Activated T-cell treated with anti-CD3 and anti-CD28 coated beads for 1 hour (primary cell): Measurements from ENCODE around the gene ZC3H18.

Source experiments
- DNase-seq: peaks from one replicate; pipeline ENCODE4 v3.0.0-alpha.2; 2020; ENCODE audit warnings: low read depth

The ZC3H18 gene

DNA sequence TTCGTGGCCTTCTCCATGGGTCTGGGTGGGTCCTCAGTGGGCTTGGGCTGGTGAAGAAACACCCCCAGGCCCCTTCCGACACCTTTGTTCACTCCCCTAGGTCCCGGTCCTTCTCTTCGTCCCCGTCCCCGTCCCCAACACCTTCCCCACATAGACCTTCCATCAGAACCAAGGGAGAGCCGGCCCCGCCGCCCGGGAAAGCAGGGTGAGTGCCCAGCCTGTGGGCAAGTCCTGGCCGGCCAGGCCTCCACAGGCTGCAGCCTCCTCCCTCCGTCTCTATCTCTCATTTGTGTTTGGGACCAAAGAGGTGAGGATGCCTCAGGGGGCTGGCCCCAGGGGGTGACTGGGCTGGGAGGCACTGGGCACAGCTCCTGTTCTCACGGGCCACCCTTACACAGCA is 53.7 kb downstream of the ZC3H18 start:
- no peak for DNase-seq

GRCh38 chr16:88624481-88624880 is 54.3 kb downstream of the ZC3H18 start:
- DNase-seq: no peak

DNA sequence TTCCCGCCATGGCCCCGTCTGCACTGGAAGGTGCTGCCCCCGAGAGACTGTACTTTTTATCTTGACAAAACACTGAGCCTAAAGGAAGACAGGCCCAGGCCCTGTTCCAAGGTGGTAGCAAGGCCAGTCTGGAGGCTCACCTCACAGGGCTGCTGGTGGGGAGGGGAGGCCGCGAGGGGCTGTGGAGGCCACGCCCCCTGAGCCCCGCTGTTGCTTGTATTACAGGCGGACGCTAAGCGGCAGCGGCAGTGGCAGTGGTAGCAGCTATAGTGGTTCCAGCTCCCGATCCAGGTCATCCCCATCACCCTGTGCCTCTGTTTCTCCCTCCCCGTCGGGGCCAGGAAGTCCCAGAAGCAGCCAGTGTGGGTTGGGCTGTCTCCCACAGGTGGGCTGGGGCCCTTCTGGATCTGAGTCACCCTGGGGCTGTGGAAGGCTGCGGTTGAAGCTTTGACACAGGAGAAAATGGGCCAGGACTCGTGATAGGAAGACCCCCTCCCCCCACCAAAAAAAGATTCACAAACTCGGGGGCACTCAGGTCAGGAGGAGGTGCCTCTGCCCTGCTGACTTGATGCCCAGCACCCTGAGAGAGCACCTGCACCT is 54.9 kb downstream of the ZC3H18 start:
- DNase-seq: no peak

- no peak for DNase-seq
Observed at GRCh38 chr16:88626646-88627045, 56.4 kb downstream of the ZC3H18 start.

DNA sequence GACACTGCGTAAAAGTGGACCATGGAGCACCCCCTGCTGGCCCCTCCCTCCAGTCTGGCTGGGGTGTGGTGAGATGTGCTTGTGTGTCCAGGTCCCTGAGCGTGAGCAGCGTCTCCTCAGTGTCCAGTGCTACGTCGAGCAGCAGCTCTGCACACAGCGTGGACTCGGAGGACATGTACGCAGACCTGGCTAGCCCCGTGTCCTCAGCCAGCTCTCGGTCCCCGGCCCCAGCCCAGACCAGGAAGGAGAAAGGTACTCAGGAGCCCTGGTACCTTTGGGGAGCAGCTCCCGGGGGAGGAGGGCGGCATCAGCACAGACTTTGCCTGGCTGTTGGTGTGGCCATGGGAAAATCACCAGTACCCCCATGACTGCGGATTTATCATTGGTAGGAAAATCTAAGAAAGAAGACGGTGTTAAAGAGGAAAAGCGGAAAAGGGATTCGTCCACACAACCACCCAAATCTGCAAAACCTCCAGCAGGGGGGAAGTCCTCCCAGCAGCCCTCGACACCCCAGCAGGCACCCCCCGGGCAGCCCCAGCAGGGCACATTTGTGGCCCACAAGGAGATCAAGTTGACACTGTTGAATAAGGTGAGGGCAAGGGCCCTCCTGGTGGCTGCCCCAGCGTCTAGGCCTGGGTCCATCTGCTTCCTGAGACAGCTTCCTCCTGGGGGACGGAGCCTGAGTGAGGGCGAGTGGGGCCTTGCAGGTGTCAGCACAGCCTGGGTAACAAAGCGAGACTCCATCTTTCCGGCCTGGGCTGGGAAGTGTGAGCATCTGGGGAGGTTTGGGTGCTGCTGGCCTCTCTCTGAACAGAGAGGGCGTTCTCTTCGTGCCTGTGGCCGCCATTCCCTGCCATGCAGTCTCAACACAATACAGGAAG is 57.6 kb downstream of the ZC3H18 start:
- no peak for DNase-seq

DNA sequence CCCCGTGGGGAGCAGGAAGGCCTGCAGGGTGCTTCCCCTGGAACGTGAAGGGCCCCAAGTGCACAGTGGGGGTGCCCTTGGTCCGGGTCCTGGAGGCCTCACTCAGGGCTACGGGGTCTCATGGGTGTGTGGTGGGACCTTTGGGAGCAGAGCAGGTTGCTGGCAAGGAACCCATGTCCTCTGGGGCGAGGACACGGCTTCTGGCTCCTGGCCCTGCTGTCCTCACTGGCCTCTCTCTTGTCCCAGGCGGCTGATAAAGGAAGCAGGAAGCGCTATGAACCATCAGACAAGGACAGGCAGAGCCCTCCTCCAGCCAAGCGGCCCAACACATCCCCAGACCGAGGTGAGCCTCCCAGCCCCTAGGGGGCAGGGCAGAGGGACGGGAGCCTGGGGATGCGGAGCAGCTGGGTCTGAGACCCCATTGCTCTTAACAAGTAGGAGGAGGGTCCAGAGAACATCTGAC is 58.3 kb downstream of the ZC3H18 start:
- DNase-seq: no peak

- DNase-seq: no peak
Observed at GRCh38 chr16:88629835-88630234, 59.6 kb downstream of the ZC3H18 start.

GRCh38 chr16:88630433-88630832 is 60.2 kb downstream of the ZC3H18 start:
- no peak for DNase-seq

GRCh38 chr16:88630941-88631340 is 60.7 kb downstream of the ZC3H18 start:
- no peak for DNase-seq

DNA sequence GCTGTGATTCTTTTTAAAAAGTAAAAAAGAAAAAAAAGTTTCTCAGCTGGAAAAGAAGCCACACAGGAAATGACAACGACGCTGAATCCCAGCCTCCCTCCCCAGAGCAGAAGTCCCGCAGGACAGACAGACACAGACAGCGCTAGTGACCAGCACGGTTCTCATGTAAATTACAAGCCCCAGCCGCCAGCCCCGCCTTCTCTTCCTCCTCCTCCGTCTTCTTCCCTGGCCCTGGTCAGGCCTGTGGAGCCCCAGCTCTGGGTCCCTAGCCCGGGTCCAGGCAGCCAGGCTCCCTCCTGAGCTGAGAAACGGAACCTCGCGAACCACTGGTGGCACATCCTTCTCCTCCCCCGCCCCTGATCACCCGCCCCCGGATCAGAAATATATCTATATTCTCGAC is 61.2 kb downstream of the ZC3H18 start:
- DNase-seq: no peak

- no peak for DNase-seq
Observed at GRCh38 chr16:88631920-88632586, 61.9 kb downstream of the ZC3H18 start.

DNA sequence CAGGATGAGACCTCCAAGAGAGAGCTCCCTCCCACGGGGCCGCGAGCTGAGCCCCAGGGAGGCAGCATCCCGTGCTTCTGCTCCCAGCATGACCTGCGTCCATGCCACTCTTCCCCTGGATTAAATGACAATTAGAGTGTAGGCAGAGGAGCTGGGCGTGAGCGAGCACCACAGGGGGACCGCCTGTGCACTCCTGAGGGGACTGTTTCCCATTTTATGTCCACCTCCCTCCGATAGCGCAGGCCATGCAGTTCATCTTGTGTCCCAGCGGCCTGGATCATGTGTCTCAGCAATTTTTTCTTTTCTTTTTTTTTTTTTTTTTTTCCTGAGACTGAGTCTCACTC is 62.4 kb downstream of the ZC3H18 start:
- DNase-seq: no peak

DNA sequence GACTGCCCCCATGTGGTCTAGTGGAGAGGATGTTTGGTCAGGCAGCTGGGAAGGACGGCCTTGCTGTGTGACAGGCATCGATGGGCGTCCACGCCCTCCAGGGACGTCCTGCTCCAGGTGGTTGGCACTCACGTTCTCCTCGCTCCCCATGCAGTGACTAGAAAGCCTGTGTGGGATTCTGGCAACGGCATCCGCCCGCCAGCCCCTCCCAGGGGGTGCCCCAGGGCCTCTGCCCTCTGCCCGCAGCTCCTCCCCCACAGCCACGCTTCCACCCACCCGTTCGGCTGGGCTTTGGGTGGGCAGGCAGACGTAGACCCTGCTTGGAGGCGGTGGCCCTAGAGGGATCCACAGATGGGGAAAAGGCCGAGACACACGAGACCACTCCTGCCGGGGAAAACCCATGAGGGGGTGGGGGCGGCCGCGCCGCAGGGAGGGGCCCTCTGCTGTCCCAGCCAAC is 63.5 kb downstream of the ZC3H18 start:
- DNase-seq: no peak

DNA sequence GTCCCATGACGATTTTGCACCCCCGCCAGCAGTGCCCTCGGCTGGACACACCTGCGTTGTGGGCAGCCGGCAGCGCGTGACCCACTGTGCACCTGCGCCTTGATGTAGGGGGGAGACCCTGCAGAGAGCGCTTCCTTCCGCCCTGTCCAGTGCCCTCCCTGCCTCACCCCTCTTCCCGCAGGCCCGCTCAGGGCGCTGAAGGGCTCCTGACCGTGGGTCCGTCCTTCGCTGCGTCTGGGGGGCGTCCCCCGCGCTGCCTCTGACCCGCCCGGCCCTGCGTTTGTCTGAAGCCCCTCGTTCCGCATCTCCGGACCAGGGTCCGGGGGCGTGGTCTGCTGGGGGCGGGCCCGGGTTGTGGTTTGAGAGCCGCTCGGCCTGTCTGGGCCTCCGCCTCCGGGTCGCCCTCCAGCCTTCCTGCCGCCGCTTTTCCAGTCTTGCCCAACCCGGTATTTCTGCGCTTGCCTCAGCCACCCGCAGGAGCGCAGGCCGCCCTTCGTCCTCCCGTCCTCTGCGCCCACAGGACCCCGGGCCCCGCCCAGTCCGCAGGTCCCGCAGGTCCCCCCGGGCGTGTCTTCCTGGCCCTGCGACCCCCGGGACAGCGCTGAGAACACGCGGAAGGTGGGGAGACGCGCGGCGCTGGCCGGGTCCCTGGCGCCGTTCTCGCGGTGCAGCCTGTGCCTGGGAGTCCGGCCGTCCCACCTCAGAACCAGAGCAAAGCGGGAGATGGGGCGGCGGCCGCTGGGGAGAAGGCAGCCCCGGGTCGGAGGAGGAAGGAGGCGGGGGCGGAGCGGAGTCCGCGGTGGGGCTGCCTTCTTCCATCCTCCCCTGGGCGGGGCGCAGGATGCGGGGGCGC is 64.2 kb downstream of the ZC3H18 start:
- DNase-seq: peak; percentile 50

- no peak for DNase-seq
Observed at GRCh38 chr16:88634994-88635670, 64.9 kb downstream of the ZC3H18 start.

- no peak for DNase-seq
Observed at GRCh38 chr16:88635671-88636319, 65.6 kb downstream of the ZC3H18 start.

DNA sequence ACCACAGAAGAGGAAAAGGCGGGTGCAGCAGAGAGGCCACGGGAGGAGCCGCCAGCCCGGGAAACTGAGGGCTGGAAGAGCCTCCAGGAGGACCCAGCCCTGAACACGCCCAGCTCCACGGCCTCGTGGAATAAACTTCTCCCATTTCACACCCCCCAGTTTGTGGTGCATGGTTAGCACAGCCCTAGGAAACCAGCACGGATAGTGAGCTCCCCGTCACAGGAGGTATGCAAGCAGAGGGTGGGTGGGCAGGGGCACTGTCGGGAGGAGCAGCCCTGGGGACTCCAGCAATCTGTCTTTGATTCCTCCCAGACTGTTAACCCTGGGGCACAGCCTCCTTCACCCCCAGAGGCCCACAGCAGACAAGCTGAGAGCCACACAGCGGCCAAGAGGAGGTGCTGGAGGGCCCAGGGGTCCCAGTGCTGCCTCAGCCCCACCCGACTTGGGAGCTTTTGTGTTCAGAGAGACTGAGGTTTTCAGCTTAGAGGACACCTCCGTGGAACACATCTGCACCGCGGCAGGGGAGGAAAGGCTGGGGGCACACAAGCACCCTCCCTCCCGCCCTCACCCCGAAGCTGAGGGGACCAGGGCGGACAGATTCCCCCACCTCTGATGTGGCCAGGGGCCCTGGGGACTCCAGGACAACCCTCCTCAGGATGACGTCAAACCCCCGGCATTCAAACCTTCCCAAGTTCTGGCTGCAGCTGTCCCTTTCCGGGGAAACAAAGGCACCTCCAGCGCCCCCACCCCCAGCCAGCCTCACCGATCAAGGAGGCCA is 66.5 kb downstream of the ZC3H18 start:
- no peak for DNase-seq

- no peak for DNase-seq
Observed at GRCh38 chr16:88638323-88639230, 68.4 kb downstream of the ZC3H18 start, which contains the start of gene IL17C. Gene IL17C (plus strand): TSS chr16:88638572. CDS start chr16:88638642, 70 bp downstream.
